Dermis blood vessel endothelial cell (primary cell): Measurements from ENCODE around the gene MXI1. TPM values are rescaled to one million over a fixed set of nuclear protein-coding genes. Genes with fewer than 3 reads are reported as not detected.
A peak's percentile ranks its signal among the peaks of the same experiment; 100 is the strongest.
"Not testable (repeated sequence)": the region's sequence is repeated elsewhere in the genome, so short reads cannot be mapped to it uniquely, and the experiment has no call there.

Experiments used
- DNase-seq: peaks from one replicate; pipeline ENCODE4 v3.0.0; 2010
- total RNA-seq: library from RNA; depleted of rRNA; stranded (reverse); fragments of >200 nt; gene quantifications from 2 replicates; pipeline ENCODE4 v1.2.3, GENCODE V29; 2014

MXI1 gene
- total RNA-seq, 1 donor from 2014 or later: 9.5 TPM

DNA sequence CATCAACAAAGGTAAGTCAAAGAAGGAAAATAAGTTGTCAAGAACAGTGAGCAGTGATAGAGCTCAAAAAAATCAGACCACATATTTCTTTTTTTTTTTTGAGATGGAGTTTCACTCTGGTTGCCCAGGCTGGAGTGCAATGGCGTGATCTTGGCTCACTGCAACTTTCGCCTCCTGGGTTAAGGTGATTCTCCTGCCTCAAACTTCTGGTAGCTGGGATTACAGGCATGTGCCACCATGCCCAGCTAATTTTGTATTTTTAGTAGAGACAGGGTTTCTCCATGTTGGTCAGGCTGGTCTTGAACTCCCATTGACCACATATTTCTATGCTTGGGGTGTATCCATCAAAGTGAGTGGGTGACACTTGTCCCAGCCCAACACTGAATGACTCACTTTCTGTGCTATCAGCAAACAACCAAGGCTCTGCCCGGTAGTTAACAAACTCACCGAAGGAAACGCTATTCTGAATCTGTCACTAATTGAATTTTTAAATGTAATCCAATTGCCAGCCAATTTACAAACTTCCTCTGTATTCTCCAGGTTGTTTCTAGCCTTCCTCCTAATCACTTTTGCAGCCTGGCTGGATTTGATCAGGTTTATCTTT, 116.9 kb downstream of the MXI1 start:
- peak; percentile 50 for DNase-seq

DNA sequence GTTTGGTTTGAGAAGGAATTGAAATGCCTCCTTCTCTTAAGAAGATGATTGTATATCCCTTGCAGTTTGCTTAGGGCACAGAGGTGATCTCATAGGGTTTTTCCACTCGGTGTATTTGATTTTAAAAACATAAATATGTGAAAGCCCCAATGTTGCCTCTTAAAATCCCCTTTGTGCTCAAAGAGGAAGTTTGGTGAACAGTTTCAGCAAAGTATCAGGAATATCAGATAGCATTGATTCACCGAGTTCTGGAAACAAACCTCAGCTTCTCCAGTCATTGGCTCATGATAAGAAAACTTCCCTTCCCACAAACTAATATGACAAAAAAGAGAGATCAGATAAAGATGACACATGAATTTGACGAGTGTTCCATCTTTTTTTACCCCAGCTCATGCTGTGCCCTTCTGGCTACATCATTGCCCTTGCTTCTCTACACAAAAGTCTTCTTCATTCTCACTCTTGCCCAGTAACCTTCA, 117.4 kb downstream of the MXI1 start:
- peak; percentile 41 for DNase-seq

DNA sequence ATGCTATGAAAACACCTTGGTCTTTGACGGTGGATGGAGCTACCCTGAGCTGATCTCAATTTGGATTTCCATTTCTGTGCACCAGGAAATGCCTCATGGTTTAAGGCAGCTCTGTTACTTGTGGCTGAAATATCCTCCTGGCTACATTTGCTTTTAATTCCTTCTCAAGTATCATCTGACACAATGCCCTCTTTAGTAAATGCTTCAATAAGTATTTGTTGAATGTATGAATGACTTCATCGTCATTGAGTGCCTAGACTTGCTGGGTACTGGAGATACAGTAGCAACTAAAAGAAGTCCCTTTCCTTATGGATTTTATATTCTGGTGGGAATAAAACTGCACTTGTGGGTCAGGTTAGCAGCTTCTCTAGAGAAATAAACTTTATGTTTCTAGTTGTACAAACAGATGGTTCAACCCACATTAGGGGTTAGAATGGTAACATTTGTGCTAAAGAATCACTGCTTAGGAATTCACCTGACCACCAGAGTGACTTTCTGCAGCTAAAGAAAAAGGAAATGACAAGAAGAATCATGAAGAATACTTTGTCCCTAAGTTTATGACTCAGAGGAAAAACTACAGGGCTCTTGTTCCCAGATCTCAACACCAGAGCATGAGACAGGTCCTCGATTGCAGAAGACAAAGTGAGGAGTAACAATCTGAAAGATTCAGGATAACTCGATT, 119.1 kb downstream of the MXI1 start:
- peak; percentile 75 for DNase-seq

DNA sequence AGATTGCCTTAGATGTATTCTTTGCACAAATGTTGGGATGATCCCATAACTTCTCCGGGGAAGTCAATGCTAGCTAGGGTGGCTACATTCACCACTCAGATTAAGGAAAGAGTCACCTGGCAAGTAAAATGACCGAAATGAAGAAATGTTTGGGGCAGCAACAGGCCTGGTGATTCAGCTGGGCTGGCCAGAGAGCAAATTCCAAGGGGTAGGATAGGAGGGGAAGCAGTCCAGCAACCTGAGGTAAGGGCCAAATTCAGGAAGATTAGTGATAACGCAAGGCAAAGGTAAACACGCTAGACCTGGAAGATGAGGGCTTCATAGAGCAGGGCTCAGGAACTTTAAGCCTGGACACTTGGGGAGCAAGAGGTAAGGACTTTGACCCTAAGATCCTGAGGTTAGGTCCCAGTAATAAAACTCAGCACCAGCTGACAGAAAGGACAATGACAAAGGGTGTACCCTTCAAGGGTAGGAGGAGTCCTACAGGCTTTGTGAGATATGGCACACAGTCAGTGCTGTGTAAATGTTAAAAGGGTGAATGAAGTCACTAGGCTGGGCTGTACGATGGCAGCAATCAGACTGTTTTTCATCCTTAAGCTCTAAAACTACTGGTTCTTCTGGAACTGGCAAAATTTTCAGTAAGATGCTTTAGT, 120.0 kb downstream of the MXI1 start:
- DNase-seq: no peak

DNA sequence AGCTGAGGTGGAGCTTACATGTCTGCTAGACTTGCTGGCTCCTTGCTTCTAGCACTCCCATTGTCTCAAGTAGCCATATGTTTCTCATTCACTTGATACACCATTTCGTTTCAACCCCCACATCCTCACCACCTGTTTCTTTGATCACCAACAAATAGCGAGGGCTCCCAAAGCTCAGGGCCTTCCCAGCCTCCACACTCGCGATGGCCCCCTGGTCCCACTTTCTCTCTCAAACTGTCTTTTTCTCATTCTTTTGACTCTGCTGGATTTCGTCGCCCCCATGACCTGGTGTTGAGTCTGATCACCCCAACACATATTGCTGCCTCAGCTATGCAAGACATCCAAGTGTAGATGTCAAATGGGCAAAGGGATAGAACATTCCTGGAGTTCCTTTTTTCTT, 123.3 kb downstream of the MXI1 start:
- DNase-seq: no peak

DNA sequence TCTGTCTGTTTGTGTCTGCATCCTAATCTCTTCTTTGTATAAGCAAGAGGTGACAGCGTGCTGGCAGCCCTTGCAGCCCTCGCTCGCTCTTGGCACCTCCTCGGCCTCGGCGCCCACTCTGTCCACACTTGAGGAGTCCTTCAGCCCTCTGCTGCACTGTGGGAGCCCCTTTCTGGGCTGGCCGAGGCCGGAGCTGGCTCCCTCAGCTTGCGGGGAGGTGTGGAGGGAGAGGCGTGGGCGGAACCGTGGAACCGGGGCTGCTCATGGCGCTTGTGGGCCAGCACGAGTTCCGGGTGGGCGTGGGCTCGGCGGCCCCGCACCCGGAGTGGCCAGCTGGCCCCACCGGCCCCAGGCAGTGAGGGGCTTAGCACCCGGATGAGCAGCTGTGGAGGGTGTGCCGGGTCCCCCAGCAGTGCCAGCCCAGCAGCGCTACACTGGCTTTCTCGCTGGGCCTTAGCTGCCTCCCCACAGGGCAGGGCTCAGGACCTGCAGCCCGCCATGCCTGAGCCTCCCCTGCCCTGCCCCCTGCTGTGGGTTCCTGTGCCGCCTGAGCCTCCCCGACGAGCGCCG, 123.9 kb downstream of the MXI1 start:
- DNase-seq: not testable (repeated sequence)

DNA sequence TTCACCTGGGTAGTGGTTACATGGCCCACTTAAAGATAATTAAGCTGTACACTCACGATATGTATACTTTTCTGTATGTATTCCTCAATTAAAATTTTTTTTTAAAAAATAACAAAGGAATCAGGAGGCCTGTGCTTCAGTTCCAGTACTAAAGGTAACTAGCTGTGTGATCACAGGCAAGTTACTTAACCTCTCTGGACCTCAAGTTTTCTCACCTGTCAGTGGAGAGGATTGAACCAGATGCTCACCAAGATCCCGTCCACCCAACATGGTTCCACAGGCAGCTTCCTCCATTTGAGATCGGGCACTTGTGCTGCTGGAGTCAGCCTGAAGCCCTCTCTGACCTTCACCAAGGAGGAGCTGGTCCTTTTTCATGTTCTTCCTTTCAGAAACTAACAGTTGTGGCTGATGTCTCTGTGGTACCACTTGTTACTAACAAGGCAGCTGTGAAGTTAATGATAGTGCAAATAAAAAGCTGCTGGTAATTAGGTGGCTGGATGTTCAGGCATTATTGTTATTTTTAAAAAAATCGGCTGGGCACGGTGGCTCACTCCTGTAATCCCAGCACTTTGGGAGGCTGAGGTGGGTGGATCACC, 126.8 kb downstream of the MXI1 start:
- no peak for DNase-seq

DNA sequence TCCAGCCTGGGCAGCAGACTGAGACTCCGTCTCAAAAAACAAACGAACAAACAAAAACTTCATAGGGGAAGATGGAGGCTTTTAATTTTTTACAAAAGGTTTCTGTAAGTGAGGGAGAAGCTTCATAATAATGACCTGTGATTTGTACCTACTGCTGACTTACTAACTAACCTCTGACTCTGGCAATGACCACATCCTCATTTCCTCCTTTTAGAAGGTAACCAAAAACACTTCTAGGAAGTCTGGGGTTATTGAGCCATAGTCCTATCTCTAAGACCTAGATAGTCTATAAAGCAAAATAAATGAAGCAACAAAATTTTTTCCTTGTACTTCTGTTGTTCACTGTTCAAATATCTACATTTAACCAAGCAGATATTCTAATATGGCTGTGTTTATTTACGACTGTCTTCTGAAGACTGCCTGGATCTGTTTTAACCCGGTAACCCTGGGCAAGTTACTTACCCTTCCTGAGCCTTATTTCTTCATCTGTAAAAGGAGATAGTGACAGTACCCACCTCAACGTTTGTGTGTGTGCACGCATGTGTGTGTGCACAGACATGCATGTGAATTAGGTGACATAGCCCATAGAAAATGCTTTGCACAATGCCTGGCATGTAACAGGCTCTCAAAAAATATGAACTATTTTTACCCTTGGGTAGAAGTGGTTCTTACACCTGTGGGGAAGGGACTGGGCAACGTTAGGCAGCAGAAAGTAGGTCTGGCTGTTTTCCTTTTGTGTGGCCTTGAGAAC, 128.1 kb downstream of the MXI1 start:
- DNase-seq: no peak

DNA sequence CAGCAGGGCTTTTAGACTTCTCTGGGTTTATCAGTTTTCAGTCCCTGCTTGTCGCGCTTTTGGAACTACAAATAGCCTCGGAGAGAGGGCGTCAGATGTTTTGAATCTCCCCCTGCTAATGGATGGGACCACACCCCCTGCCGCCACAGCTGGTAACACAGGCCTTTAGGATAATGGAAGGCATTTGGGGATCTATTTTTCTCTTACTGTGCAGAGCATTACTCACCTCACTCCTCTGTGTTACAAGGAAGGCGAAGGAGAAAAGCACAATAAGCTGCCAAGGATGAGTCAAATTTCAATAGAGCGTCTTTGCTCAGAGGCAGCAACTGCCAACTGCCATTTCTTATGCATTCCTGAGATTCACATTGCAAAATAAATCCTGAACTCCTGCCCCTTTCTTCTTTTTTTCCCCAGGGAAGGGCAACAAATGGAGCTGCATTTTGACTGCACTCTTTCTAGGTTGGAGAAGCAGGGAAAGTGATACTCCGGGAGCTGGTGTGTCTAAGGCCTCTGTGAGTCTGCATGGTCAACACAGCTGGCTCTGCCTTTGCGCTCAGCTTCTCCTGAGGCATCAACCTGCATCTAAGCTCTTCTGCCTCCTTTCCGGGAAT, 128.8 kb downstream of the MXI1 start:
- DNase-seq: peak; percentile 86

Other genes starting within 250 kb of the MXI1 start
- 401 and 433 TPM in 2 replicates for gene ADD3, start 199.6 kb upstream of the MXI1 start, total RNA-seq
- gene SMNDC1, start 97.3 kb downstream of the MXI1 start, total RNA-seq: 11.9 and 14.4 TPM in 2 replicates